ENCODE data around the gene CENPVL3.
"Not testable (repeated sequence)": the region's sequence is repeated elsewhere in the genome, so short reads cannot be mapped to it uniquely, and the experiment has no call there.

Gene CENPVL3

GRCh38 chrX:51618241-51619155 lies at the start of gene CENPVL3:
Gene CENPVL3, minus strand, starts transcription at chrX:51618912. Its CDS starts 39 bp downstream, at chrX:51618873.
- DNase-seq (ENCODE audit: low spot score) = not testable (repeated sequence)

- DNase-seq (ENCODE audit: low spot score) = no peak
Measured at GRCh38 chrX:51665981-51666380, 47.3 kb upstream of the CENPVL3 start.

- no peak for DNase-seq (ENCODE audit: low spot score)
Measured at GRCh38 chrX:51643377-51643776, 24.7 kb upstream of the CENPVL3 start.

GRCh38 chrX:51641421-51642021 lies 22.8 kb upstream of the CENPVL3 start:
- DNase-seq (ENCODE audit: low spot score) = peak; percentile 1

- DNase-seq (ENCODE audit: low spot score) = not testable (repeated sequence)
Measured at GRCh38 chrX:51636511-51636910, 17.8 kb upstream of the CENPVL3 start.

- DNase-seq (ENCODE audit: low spot score) = peak; percentile 5
Measured at GRCh38 chrX:51614353-51615012, 4.2 kb downstream of the CENPVL3 start.

GRCh38 chrX:51608766-51609165 lies 9.9 kb downstream of the CENPVL3 start:
- no peak for DNase-seq (ENCODE audit: low spot score)

- no peak for DNase-seq (ENCODE audit: low spot score)
Measured at GRCh38 chrX:51608126-51608525, 10.6 kb downstream of the CENPVL3 start.

GRCh38 chrX:51606446-51606845 lies 12.3 kb downstream of the CENPVL3 start:
- DNase-seq (ENCODE audit: low spot score) = no peak

- DNase-seq (ENCODE audit: low spot score) = no peak
Measured at GRCh38 chrX:51598899-51599298, 19.8 kb downstream of the CENPVL3 start.

GRCh38 chrX:51571874-51572273 lies 46.8 kb downstream of the CENPVL3 start:
- DNase-seq (ENCODE audit: low spot score) = no peak

- DNase-seq (ENCODE audit: low spot score) = no peak
Measured at GRCh38 chrX:51569561-51569960, 49.2 kb downstream of the CENPVL3 start.

- no peak for DNase-seq (ENCODE audit: low spot score)
Measured at GRCh38 chrX:51568586-51568985, 50.1 kb downstream of the CENPVL3 start.
